Measurements from ENCODE around the gene CXXC5. TPM values are rescaled to one million over a fixed set of nuclear protein-coding genes. Genes with fewer than 3 reads are reported as not detected.

The CXXC5 gene
- total and polyA plus RNA-seq, 2 experiments from 2014 or later: 81.4 to 168 TPM

DNA sequence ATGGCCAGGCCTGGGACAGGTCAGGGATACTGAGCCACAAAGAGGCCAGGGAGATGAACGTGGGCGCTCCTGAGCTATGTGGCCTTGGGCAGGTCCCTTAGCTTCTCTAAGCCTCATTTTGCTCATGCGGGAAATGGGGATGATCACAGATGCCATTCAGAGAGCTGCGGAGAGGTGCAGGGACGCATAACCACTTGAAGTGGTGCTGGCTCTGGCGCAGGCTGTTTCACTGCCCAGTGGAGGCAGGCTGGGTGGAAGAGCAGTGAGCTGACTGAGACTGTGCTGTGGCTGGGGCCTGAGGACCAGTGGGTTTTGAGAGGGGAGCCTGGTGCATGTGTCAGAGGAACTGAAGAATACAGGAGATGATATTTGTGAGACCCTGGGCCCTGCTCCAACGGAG lies 18.4 kb downstream of the CXXC5 start:
- Histone ChIP-seq H3K27ac (peak overlapping the region; percentile 91), H3K36me3 (ENCODE audit: low read depth) (no peaks in the 10 kb centered on the region), H3F3A (ENCODE audit: insufficient read depth) (peaks cover 16% of the 10 kb centered on the region), H3K27me3 (replicated peaks; ENCODE audit: insufficient read depth) (no peaks in the 10 kb centered on the region), H2AFZ (no peak overlapping the region), H3K4me2 (ENCODE audit: unreplicated experiment) (no peak overlapping the region), H3K9me2 (ENCODE audit: insufficient read depth) (no peaks in the 10 kb centered on the region), H3K9ac (peak overlapping the region; percentile 87; the same call in 1 of the 2 replicates), H3K79me2 (ENCODE audit: insufficient read depth) (peaks cover 97% of the 10 kb centered on the region), H3K4me3 (no peak overlapping the region), H3K4me1 (ENCODE audit: insufficient read depth) (peaks cover 33% of the 10 kb centered on the region), H3K9me3 (ENCODE audit: low read depth) (no peaks in the 10 kb centered on the region), H4K20me1 (ENCODE audit: insufficient read depth) (no peaks in the 10 kb centered on the region)
- no peak for TF ChIP-seq EZH2 (IDR thresholded peaks at IDR 0.05; ENCODE audit: insufficient read depth, poor library complexity, severe bottlenecking)
- no peak for TF ChIP-seq EZH2phosphoT487 (IDR thresholded peaks at IDR 0.05; ENCODE audit: insufficient read depth, low read depth)
- 81 to 85% methylated on average over 7 of the region's 7 CpGs for WGBS, 2 experiments (ENCODE audit: low coverage in 1 of 2, low lambda C conversion rate in 2 of 2, missing lambda C conversion rate in 2 of 2)
- DNase-seq: peak; percentile 43
- in situ Hi-C loops (cut with MboI): no loop called here

DNA sequence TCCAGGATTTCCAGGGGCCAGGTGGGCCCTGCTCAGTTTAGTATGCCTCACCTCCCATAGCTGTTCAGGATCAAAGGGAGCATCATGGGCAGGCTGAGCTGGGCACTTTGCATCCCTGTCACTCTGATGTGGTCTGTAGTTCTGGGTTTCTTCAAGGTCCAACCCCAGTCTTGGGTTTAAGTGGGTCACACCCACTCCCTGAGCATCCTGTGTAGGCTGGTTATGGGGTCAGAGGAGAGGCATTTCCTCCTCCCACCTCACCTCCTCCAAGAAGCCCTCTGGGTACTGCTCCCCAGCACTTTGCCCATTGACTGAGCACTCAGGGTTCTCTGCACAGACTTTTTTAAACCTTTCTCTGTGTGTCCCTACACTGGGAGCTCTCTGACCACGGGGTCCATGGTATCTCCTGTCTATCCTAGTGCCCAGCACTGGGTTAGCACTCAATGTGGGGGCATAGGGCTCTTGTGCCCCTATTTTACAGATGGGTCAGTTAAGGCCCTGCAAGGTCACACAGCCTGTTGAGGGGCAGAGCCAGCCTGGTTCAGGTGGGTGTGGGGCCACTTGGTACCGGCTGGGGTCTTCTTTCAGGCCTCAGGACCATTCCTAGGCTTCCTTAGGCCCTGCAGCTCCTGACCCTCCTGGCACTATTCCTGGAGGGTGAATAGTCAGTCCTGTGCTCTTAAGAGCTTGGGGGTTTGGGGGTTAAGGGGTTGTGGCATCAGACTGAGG lies 19.0 kb downstream of the CXXC5 start:
- TF ChIP-seq EZH2phosphoT487 (IDR thresholded peaks at IDR 0.05; ENCODE audit: insufficient read depth, low read depth) (no peak), EZH2 (IDR thresholded peaks at IDR 0.05; ENCODE audit: insufficient read depth, poor library complexity, severe bottlenecking) (no peak)
- DNase-seq: peak; percentile 58
- WGBS, 2 experiments (ENCODE audit: low coverage in 1 of 2, low lambda C conversion rate in 2 of 2, missing lambda C conversion rate in 2 of 2): 70 to 73% methylated on average over 2 of the region's 2 CpGs
- in situ Hi-C loops (cut with MboI): no loop called here
- Histone ChIP-seq H3K4me1 (ENCODE audit: insufficient read depth) (peaks cover 27% of the 10 kb centered on the region), H3K9me3 (ENCODE audit: low read depth) (no peaks in the 10 kb centered on the region), H3K27me3 (replicated peaks; ENCODE audit: insufficient read depth) (no peaks in the 10 kb centered on the region), H3K36me3 (ENCODE audit: low read depth) (no peaks in the 10 kb centered on the region), H3K4me2 (ENCODE audit: unreplicated experiment) (peak overlapping the region; percentile 63), H3K79me2 (ENCODE audit: insufficient read depth) (peaks cover 97% of the 10 kb centered on the region), H3K4me3 (no peak overlapping the region; the same call in 1 of the 2 replicates), H3K27ac (peak overlapping the region; percentile 91), H3F3A (ENCODE audit: insufficient read depth) (peaks cover 20% of the 10 kb centered on the region), H2AFZ (no peak overlapping the region), H3K9me2 (ENCODE audit: insufficient read depth) (no peaks in the 10 kb centered on the region), H3K9ac (peak overlapping the region; percentile 87), H4K20me1 (ENCODE audit: insufficient read depth) (no peaks in the 10 kb centered on the region)

DNA sequence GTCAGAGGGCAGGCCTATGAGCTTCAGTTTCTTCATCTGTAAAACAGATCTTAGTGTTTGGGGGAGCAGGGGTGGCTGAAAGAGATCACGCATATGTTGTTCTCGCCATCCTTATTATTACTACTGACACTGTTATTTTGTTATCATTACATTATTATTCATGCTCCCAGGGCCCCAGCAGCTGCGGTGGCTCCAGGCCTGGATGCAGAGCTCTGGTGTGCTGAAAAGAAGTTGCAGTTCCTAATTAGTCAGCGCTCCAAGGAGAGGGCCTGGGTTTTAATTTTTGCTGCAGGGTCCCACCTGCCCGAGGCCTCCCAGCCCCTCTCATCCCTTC lies 19.5 kb downstream of the CXXC5 start:
- Histone ChIP-seq H3F3A (ENCODE audit: insufficient read depth) (peaks cover 20% of the 10 kb centered on the region), H3K9me3 (ENCODE audit: low read depth) (no peaks in the 10 kb centered on the region), H3K4me1 (ENCODE audit: insufficient read depth) (peaks cover 25% of the 10 kb centered on the region), H3K4me3 (peak overlapping the region; percentile 64), H4K20me1 (ENCODE audit: insufficient read depth) (no peaks in the 10 kb centered on the region), H3K9ac (peak overlapping the region; percentile 87), H3K27me3 (replicated peaks; ENCODE audit: insufficient read depth) (no peaks in the 10 kb centered on the region), H3K27ac (peak overlapping the region; percentile 91), H3K36me3 (ENCODE audit: low read depth) (no peaks in the 10 kb centered on the region), H3K4me2 (ENCODE audit: unreplicated experiment) (peak overlapping the region; percentile 63), H3K79me2 (ENCODE audit: insufficient read depth) (peaks cover 97% of the 10 kb centered on the region), H2AFZ (no peak overlapping the region), H3K9me2 (ENCODE audit: insufficient read depth) (no peaks in the 10 kb centered on the region)
- in situ Hi-C loops (cut with MboI): no loop called here
- WGBS, 2 experiments (ENCODE audit: low coverage in 1 of 2, low lambda C conversion rate in 2 of 2, missing lambda C conversion rate in 2 of 2): 0 to 5% methylated on average over 5 of the region's 5 CpGs
- TF ChIP-seq EZH2phosphoT487 (IDR thresholded peaks at IDR 0.05; ENCODE audit: insufficient read depth, low read depth) (no peak), EZH2 (IDR thresholded peaks at IDR 0.05; ENCODE audit: insufficient read depth, poor library complexity, severe bottlenecking) (no peak)
- peak; percentile 87 for DNase-seq

DNA sequence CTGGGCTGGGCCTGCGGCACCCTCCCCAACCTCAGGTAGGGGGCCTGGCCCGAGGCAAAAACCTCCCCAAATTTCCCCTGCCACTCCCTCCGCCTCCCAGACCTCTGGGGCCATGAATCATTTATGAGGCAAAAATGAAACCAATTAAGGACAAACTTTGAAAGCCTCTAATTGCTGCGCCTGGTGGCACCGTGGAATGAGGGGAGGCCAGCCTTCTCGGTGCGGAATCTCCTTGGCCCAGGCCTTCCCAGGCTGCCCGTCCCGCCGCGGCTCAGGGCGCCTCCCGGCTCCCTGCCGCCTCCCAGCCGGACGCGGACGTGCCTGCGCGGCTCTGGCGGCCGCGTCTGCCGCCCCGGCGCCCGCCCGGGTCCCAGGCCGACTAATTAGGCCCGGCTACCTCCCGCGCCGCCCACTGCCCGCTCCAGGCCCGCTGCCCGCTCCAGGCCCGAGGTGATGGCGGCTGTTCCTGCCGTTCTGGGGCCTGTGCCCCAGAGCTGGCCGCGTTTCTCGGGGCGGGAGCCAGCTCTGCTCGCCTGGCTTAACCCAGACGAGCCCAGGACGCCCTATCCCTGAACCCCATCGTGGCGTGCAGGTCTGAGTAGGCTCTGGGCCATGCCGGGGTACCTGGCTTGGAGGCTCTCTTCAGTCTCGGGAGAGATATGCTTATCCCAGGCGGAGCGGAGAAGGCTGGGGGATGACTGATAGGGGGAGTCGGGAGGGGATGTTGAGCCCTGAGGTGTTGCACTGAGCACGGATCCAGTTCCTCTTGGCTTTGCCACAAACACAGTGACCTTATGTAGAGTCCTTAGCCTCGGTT lies 20.1 kb downstream of the CXXC5 start:
- Histone ChIP-seq H3K79me2 (ENCODE audit: insufficient read depth) (peaks cover 97% of the 10 kb centered on the region), H3K9me3 (ENCODE audit: low read depth) (no peaks in the 10 kb centered on the region), H2AFZ (peak overlapping the region; percentile 9; the same call in 1 of the 2 replicates), H3K27me3 (replicated peaks; ENCODE audit: insufficient read depth) (no peaks in the 10 kb centered on the region), H3K36me3 (ENCODE audit: low read depth) (no peaks in the 10 kb centered on the region), H3F3A (ENCODE audit: insufficient read depth) (peaks cover 20% of the 10 kb centered on the region), H3K9me2 (ENCODE audit: insufficient read depth) (no peaks in the 10 kb centered on the region), H3K4me3 (peak overlapping the region; percentile 64), H3K9ac (peak overlapping the region; percentile 87), H3K4me2 (ENCODE audit: unreplicated experiment) (peak overlapping the region; percentile 63), H3K27ac (peak overlapping the region; percentile 91), H4K20me1 (ENCODE audit: insufficient read depth) (no peaks in the 10 kb centered on the region), H3K4me1 (ENCODE audit: insufficient read depth) (peaks cover 25% of the 10 kb centered on the region)
- in situ Hi-C loops (cut with MboI): no loop called here
- TF ChIP-seq EZH2 (IDR thresholded peaks at IDR 0.05; ENCODE audit: insufficient read depth, poor library complexity, severe bottlenecking) (no peak), EZH2phosphoT487 (IDR thresholded peaks at IDR 0.05; ENCODE audit: insufficient read depth, low read depth) (no peak)
- DNase-seq: peak; percentile 72
- WGBS, 2 experiments (ENCODE audit: low coverage in 1 of 2, low lambda C conversion rate in 2 of 2, missing lambda C conversion rate in 2 of 2): 2 to 3% methylated on average over 48 to 49 of the region's 55 CpGs

All from GM23248 (cell line).